ENCODE data around the gene NCCRP1. TPM values are rescaled to one million over a fixed set of nuclear protein-coding genes. Genes with fewer than 3 reads are reported as not detected.

NCCRP1 gene
- polyA plus RNA-seq, 1 donor from 2014 or later: not detected

DNA sequence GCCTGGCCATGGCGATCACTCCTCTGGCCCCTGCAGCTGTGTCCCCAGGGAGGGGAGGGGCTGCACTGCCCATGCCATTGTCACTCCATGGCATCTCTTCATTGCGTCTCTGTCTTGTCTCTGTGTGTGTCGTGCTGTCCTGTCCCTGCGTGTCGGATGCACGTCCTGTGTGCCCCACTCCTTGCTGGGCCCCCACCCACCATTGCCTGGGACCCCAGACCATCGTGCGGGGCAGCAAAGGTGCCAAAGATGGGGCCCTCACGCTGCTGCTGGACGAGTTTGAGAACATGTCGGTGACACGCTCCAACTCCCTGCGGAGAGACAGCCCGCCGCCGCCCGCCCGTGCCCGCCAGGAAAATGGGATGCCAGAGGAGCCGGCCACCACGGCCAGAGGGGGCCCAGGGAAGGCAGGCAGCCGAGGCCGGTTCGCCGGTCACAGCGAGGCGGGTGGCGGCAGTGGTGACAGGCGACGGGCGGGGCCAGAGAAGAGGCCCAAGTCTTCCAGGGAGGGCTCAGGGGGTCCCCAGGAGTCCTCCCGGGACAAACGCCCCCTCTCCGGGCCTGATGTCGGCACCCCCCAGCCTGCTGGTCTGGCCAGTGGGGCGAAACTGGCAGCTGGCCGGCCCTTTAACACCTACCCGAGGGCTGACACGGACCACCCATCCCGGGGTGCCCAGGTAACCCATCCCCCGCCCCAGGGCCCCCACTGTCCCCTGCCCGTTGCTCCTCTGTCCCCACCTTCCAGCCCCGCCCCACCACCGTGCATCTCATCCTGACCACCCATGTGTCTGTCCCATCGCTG is 23.9 kb upstream of the NCCRP1 start:
- no peaks in the 10 kb centered on the region for H3K9me2 ChIP-seq (ENCODE audit: insufficient read depth, low read length)
- no peak overlapping the region for H2AFZ ChIP-seq (ENCODE audit: low read depth, low read length)
- no peaks in the 10 kb centered on the region for H3K27me3 ChIP-seq (ENCODE audit: insufficient read depth, low read depth, low read length)
- TF ChIP-seq CTCF (IDR thresholded peaks at IDR 0.05; ENCODE audit: poor library complexity, severe bottlenecking) (no peak), RAD21 (conservative IDR thresholded peaks at IDR 0.05) (no peak), EZH2 (IDR thresholded peaks at IDR 0.05; ENCODE audit: borderline replicate concordance, insufficient read depth, low read length, poor library complexity, severe bottlenecking) (no peak), POLR2AphosphoS5 (IDR thresholded peaks at IDR 0.05) (no peak), TAF1 (IDR thresholded peaks at IDR 0.05; ENCODE audit: low read depth) (no peak), SMC3 (conservative IDR thresholded peaks at IDR 0.05; ENCODE audit: poor library complexity) (no peak), EP300 (conservative IDR thresholded peaks at IDR 0.05; ENCODE audit: poor library complexity, severe bottlenecking) (no peak), MXI1 (conservative IDR thresholded peaks at IDR 0.05; ENCODE audit: poor library complexity, severe bottlenecking) (no peak)
- TF ChIP-seq, protein P1, sequence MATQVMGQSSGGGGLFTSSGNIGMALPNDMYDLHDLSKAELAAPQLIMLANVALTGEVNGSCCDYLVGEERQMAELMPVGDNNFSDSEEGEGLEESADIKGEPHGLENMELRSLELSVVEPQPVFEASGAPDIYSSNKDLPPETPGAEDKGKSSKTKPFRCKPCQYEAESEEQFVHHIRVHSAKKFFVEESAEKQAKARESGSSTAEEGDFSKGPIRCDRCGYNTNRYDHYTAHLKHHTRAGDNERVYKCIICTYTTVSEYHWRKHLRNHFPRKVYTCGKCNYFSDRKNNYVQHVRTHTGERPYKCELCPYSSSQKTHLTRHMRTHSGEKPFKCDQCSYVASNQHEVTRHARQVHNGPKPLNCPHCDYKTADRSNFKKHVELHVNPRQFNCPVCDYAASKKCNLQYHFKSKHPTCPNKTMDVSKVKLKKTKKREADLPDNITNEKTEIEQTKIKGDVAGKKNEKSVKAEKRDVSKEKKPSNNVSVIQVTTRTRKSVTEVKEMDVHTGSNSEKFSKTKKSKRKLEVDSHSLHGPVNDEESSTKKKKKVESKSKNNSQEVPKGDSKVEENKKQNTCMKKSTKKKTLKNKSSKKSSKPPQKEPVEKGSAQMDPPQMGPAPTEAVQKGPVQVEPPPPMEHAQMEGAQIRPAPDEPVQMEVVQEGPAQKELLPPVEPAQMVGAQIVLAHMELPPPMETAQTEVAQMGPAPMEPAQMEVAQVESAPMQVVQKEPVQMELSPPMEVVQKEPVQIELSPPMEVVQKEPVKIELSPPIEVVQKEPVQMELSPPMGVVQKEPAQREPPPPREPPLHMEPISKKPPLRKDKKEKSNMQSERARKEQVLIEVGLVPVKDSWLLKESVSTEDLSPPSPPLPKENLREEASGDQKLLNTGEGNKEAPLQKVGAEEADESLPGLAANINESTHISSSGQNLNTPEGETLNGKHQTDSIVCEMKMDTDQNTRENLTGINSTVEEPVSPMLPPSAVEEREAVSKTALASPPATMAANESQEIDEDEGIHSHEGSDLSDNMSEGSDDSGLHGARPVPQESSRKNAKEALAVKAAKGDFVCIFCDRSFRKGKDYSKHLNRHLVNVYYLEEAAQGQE (IDR thresholded peaks at IDR 0.05; ENCODE audit: borderline replicate concordance): no peak
- no peaks in the 10 kb centered on the region for H3K9me3 ChIP-seq (ENCODE audit: low read length)
- no peak overlapping the region for H3K4me3 ChIP-seq (ENCODE audit: low read length)
- no peak overlapping the region for H3K9ac ChIP-seq (ENCODE audit: low read length)
- no peaks in the 10 kb centered on the region for H4K20me1 ChIP-seq (ENCODE audit: insufficient read depth)
- H3K79me2 ChIP-seq (replicated peaks; ENCODE audit: insufficient read depth, low read length): no peaks in the 10 kb centered on the region
- H3K36me3 ChIP-seq (ENCODE audit: insufficient read depth, low read length): no peaks in the 10 kb centered on the region
- no peaks in the 10 kb centered on the region for H3F3A ChIP-seq (ENCODE audit: insufficient read depth, low read length, poor library complexity, severe bottlenecking)
- no peak overlapping the region for H3K27ac ChIP-seq (ENCODE audit: low read length)
- no peak overlapping the region for H3K4me2 ChIP-seq (ENCODE audit: low read length)

DNA sequence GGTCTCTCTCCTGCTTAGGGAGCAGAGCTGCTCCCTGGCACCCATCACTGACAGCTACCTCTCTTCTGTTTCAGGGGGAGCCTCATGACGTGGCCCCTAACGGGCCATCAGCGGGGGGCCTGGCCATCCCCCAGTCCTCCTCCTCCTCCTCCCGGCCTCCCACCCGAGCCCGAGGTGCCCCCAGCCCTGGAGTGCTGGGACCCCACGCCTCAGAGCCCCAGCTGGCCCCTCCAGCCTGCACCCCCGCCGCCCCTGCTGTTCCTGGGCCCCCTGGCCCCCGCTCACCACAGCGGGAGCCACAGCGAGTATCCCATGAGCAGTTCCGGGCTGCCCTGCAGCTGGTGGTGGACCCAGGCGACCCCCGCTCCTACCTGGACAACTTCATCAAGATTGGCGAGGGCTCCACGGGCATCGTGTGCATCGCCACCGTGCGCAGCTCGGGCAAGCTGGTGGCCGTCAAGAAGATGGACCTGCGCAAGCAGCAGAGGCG is 23.2 kb upstream of the NCCRP1 start:
- H3K4me3 ChIP-seq (ENCODE audit: low read length): no peak overlapping the region
- H3K9ac ChIP-seq (ENCODE audit: low read length): no peak overlapping the region
- no peak overlapping the region for H2AFZ ChIP-seq (ENCODE audit: low read depth, low read length)
- TF ChIP-seq EP300 (conservative IDR thresholded peaks at IDR 0.05; ENCODE audit: poor library complexity, severe bottlenecking): no peak
- TF ChIP-seq, protein P1 (IDR thresholded peaks at IDR 0.05; ENCODE audit: borderline replicate concordance): no peak
- no peak for TF ChIP-seq POLR2AphosphoS5 (IDR thresholded peaks at IDR 0.05)
- no peak for TF ChIP-seq EZH2 (IDR thresholded peaks at IDR 0.05; ENCODE audit: borderline replicate concordance, insufficient read depth, low read length, poor library complexity, severe bottlenecking)
- no peak for TF ChIP-seq SMC3 (conservative IDR thresholded peaks at IDR 0.05; ENCODE audit: poor library complexity)
- TF ChIP-seq TAF1 (IDR thresholded peaks at IDR 0.05; ENCODE audit: low read depth): no peak
- TF ChIP-seq MXI1 (conservative IDR thresholded peaks at IDR 0.05; ENCODE audit: poor library complexity, severe bottlenecking): no peak
- H3K27ac ChIP-seq (ENCODE audit: low read length): no peak overlapping the region
- no peak overlapping the region for H3K4me2 ChIP-seq (ENCODE audit: low read length)
- H3K36me3 ChIP-seq (ENCODE audit: insufficient read depth, low read length): no peaks in the 10 kb centered on the region
- H3F3A ChIP-seq (ENCODE audit: insufficient read depth, low read length, poor library complexity, severe bottlenecking): no peaks in the 10 kb centered on the region
- H3K27me3 ChIP-seq (ENCODE audit: insufficient read depth, low read depth, low read length): no peaks in the 10 kb centered on the region
- H3K79me2 ChIP-seq (replicated peaks; ENCODE audit: insufficient read depth, low read length): no peaks in the 10 kb centered on the region
- no peaks in the 10 kb centered on the region for H3K9me2 ChIP-seq (ENCODE audit: insufficient read depth, low read length)
- no peaks in the 10 kb centered on the region for H3K9me3 ChIP-seq (ENCODE audit: low read length)
- H4K20me1 ChIP-seq (ENCODE audit: insufficient read depth): no peaks in the 10 kb centered on the region
